ENCODE data around the gene KRT82.

DNA sequence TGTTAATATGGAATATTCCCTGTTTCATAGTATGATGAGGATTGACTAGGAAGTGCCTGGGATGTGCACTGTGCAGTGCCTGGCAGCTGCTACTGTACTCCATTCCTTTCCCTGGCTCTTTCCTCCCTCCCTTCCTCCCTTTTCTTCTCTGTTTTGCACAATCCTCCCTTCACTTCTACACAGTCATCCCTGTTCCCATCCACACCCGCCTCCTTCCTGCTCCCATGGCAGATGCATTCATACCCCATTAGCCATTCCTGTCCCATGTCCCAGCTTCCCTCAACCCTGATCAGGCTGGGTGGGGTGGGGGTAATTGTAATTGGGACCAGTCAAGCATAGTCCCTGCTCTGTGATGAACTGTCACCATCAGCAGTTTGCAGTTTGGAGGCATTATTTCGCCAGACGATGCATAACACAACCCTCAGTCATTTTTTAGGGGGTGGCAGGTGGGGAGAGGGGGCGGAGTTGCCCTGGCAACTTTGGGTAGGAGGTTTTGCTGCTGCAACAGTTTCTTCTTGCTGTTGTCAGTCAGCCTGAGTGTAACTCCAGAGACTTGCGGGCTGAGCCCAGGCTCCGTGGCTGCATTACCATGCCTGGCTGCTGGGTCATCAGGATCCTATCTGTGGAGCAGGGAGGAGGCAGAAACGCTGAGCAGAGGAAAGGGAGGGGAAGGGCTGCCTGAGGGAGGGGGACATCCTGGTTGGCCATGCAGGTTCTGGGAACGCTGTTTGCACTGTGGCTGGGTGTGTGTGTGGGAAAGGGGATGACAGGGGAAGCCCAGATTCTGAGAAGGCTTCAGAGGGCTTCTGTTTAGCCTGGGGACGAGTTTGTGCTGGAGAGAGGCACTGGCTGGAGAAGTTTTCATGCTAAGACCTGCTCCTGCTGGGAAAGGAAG, 16.6 kb downstream of the KRT82 start:
- TF ChIP-seq POLR2A (IDR thresholded peaks at IDR 0.05): no peak
- no peak for TF ChIP-seq POLR2AphosphoS5 (IDR thresholded peaks at IDR 0.05)
- TF ChIP-seq, protein P1, sequence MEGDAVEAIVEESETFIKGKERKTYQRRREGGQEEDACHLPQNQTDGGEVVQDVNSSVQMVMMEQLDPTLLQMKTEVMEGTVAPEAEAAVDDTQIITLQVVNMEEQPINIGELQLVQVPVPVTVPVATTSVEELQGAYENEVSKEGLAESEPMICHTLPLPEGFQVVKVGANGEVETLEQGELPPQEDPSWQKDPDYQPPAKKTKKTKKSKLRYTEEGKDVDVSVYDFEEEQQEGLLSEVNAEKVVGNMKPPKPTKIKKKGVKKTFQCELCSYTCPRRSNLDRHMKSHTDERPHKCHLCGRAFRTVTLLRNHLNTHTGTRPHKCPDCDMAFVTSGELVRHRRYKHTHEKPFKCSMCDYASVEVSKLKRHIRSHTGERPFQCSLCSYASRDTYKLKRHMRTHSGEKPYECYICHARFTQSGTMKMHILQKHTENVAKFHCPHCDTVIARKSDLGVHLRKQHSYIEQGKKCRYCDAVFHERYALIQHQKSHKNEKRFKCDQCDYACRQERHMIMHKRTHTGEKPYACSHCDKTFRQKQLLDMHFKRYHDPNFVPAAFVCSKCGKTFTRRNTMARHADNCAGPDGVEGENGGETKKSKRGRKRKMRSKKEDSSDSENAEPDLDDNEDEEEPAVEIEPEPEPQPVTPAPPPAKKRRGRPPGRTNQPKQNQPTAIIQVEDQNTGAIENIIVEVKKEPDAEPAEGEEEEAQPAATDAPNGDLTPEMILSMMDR (IDR thresholded peaks at IDR 0.05): no peak

Measured in stomach (tissue), 4 donors.